GM23248 (cell line): ENCODE data around the gene TMEM270. TPM values are rescaled to one million over a fixed set of nuclear protein-coding genes. Genes with fewer than 3 reads are reported as not detected.

Source experiments
- DNase-seq: peaks from one replicate; pipeline ENCODE4 v3.0.0-alpha.2; 2015
- H2AFZ ChIP-seq: fragments of 200-600 bp; sonication (generic); 2 replicates; pipeline ENCODE4 v1.6.1; 2016; ENCODE audit warnings: antibody characterized with exemption
- H3F3A ChIP-seq: fragments of 200-600 bp; sonication (generic); 2 replicates; pipeline ENCODE4 v1.6.1; 2016; ENCODE audit warnings: mild to moderate bottlenecking, antibody characterized with exemption, mixed run types; ENCODE audit not compliant: insufficient read depth
- H3K27ac ChIP-seq: fragments of 200-600 bp; sonication (generic); 2 replicates; pipeline ENCODE4 v1.5.1; 2016; ENCODE audit warnings: mild to moderate bottlenecking
- H3K27me3 ChIP-seq: fragments of 200-600 bp; sonication (generic); replicated peaks from 2 replicates; pipeline ENCODE4 v1.6.1; 2016; ENCODE audit warnings: mild to moderate bottlenecking; ENCODE audit not compliant: insufficient read depth
- H3K36me3 ChIP-seq: fragments of 200-600 bp; sonication (generic); 2 replicates; pipeline ENCODE4 v1.6.1; 2016; ENCODE audit warnings: low read depth, mild to moderate bottlenecking
- H3K4me1 ChIP-seq: fragments of 200-600 bp; sonication (generic); 2 replicates; pipeline ENCODE4 v1.6.1; 2016; ENCODE audit warnings: mild to moderate bottlenecking; ENCODE audit not compliant: insufficient read depth
- H3K4me2 ChIP-seq: fragments of 200-600 bp; sonication (generic); one replicate; pipeline ENCODE4 v1.6.1; 2016; ENCODE audit warnings: mild to moderate bottlenecking; ENCODE audit not compliant: unreplicated experiment
- H3K4me3 ChIP-seq: fragments of 200-600 bp; sonication (generic); 2 replicates; pipeline ENCODE4 v1.5.1; 2016; ENCODE audit warnings: mild to moderate bottlenecking
- H3K79me2 ChIP-seq: fragments of 200-600 bp; sonication (generic); 2 replicates; pipeline ENCODE4 v1.6.1; 2016; ENCODE audit warnings: mild to moderate bottlenecking; ENCODE audit not compliant: insufficient read depth
- H3K9ac ChIP-seq: fragments of 200-600 bp; sonication (generic); 2 replicates; pipeline ENCODE4 v1.6.1; 2016; ENCODE audit warnings: mild to moderate bottlenecking
- H3K9me2 ChIP-seq: fragments of 200-600 bp; sonication (generic); 2 replicates; pipeline ENCODE4 v1.6.1; 2016; ENCODE audit warnings: mixed run types, mild to moderate bottlenecking, moderate library complexity; ENCODE audit not compliant: insufficient read depth
- H3K9me3 ChIP-seq: fragments of 200-600 bp; sonication (generic); one replicate; pipeline ENCODE4 v1.6.1; 2017; ENCODE audit warnings: low read depth
- H4K20me1 ChIP-seq: fragments of 200-600 bp; sonication (generic); 2 replicates; pipeline ENCODE4 v1.6.0; 2016; ENCODE audit not compliant: insufficient read depth
- EZH2 ChIP-seq: fragments of 200-600 bp; sonication (generic); IDR thresholded peaks from 2 replicates; pipeline ENCODE4 v1.6.1; 2018; ENCODE audit warnings: antibody characterized with exemption, mild to moderate bottlenecking; ENCODE audit not compliant: insufficient read depth, poor library complexity, severe bottlenecking
- EZH2phosphoT487 ChIP-seq: fragments of 200-600 bp; sonication (generic); IDR thresholded peaks from 2 replicates; pipeline ENCODE4 v1.6.1; 2018; ENCODE audit warnings: antibody characterized with exemption, moderate library complexity, mild to moderate bottlenecking, low read depth; ENCODE audit not compliant: insufficient read depth
- whole genome bisulfite sequencing, 2 experiments: methylation state at CpG; one replicate each; pipeline ENCODE4 v1.1.6; 2015 to 2017; ENCODE audit warnings: low lambda C conversion rate in 2 of 2, low coverage in 1 of 2; ENCODE audit errors: missing lambda C conversion rate in 2 of 2; 5-methylcytosine and 5-hydroxymethylcytosine counted together
- in situ Hi-C: fragments of 300-500 bp; cut with MboI; formaldehyde crosslinking; loops from 2 replicates; pipeline ENCODE4 v1.15.0; 2020
- polyA plus RNA-seq: library from polyadenylated mRNA; unstranded; fragments of >200 nt; fragmentation: Nextera tagmentation; extraction: Ambion mirVana; gene quantifications from 2 replicates; pipeline ENCODE4 v1.2.1, GENCODE V29; 2016
- total RNA-seq: library from RNA; depleted of rRNA; stranded (reverse); fragments of >200 nt; shearing (Covaris generic); gene quantifications from 2 replicates; pipeline ENCODE4 v1.2.3, GENCODE V29; 2014

TMEM270 gene
- total and polyA plus RNA-seq, 2 experiments from 2014 or later: not detected

DNA sequence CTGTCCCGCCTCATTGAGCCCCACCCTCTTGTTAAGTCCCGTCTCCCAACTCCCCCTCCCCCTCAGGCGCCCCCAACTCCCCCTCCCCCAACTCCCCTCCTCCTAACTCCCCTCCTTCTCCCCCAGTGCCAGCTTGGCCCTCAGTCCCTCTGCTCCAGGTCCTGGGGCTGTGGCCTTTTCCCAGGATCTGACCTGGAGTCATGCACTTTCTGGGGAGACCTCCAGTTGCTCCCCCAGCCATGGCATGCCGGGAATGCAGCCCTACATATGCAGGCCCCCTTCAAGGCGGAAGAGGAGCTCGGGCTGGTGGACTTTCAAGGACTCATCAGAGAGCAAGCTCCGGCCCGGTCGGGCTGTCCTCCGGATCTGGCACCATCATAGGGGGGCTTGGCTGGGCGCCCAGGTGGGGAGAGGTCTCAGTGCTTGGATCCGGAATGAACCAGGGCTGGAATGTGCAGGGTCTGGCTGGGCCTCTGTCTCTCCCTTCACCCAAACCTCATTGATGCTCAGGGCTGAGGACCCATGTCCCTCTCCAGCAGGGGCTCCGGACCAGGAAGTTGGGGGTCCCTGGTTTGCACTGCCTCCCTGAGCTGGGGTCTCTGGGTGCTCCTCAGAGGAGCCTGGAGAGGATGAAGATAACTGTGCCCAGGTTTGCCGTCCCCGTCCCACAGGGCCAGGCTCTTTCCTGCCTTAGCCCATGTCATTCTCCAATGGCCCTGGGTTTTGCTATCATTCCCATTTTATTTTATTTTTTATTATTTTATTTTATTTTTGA, 41.1 kb downstream of the TMEM270 start:
- in situ Hi-C loops: no loop called here
- Histone ChIP-seq H3K4me1 (peaks cover 36% of the 10 kb centered on the region), H3K79me2 (no peaks in the 10 kb centered on the region), H3K9me2 (no peaks in the 10 kb centered on the region), H3F3A (peaks cover 10% of the 10 kb centered on the region; the same call in 1 of the 2 replicates), H4K20me1 (no peaks in the 10 kb centered on the region), H3K4me2 (no peak overlapping the region), H3K9me3 (no peaks in the 10 kb centered on the region), H2AFZ (no peak overlapping the region), H3K4me3 (no peak overlapping the region), H3K9ac (no peak overlapping the region), H3K27ac (no peak overlapping the region), H3K36me3 (no peaks in the 10 kb centered on the region), H3K27me3 (no peaks in the 10 kb centered on the region)
- WGBS, 2 experiments: 81 to 87% methylated on average over 12 to 15 of the region's 15 CpGs
- no peak for DNase-seq
- no peak for TF ChIP-seq EZH2phosphoT487
- no peak for TF ChIP-seq EZH2

DNA sequence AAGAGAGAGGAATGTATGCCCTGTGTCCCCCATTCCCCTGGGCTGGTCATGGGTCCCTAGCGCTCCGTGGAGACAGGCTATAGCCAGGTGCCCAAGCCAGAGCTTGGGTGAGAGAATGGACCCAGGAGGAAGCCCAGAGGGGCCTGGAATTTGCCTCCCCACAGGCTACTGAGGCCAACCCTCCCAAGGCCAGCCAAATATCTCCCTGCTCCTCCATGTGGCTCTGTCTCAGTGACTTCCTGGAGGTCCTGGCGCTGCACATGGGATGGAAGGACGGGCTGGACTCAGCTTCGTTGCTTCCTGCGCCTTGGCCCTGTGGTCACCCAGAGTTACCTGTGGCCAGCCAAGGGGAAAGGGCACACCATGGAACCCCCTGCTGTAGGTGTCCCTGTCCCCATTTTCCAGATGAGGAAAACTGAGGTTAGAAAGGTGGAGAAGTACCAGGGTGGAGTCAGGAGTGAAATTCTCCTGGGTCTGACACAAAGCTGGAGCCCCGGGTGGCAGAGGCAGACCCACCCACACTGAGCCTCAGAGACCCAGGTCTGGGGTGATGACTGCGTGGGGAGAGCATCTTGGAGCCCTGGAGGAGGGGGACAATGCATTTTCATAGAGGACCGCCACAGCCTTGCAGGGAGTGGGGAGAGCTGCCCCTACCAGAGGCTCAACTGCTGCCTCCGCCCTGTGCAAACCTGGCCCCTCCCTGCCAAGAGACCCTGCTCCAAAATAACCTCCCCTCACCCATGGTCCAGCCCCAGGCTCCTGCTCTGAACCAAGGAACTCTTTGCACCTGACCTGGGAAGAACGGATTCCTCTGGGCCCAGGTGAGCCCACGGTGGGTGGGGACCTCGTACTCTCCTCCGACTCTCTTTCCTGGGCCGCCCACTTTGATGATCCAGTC, 42.6 kb downstream of the TMEM270 start:
- 85% methylated on average over 15 of the region's 15 CpGs for WGBS, 2 experiments

DNA sequence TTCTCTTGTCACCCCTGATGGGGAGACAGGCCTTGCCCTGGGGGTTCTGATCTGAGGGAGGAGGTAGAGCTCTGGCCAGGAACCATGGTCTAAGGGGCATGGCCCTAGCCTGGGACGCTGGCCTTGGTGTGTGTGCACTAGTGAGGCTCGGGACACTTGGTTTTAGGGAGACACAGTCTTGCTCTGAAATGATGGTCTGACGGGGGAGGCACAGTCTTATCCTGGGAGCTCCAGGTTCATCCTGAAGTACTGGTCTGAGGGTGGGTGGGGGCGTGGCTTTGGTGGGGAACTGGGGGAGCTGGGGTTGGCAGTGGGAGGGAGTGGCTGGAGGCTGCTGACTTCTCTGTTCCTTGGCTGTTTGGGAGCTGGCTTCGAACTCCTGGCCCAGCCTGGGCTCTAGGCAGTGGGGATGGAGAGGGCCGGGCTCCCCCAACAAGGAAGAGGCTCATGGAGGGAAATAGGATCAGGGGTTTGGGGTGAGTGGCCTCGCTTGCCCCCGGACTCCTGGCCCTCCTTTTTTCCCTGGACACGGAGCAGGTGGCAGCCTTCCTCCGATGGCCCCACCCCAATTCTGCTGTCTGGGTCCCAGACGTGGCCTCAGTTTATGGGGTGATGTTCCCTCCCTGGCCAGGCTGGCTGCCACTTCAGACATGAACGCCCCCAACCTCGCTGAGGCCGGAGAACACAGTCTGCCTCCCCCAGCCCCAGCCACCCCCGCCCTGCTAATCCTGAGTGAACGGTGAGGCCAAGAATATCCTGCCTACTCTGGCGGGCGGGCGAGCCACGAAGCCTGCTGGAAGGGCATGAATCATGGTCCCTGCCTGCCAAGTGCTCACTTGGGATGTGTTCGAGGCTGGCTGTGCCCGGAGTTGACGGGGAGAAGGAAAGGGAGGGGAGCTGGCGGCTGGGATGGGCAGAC, 43.5 kb downstream of the TMEM270 start:
- WGBS, 2 experiments: 17 to 23% methylated on average over 22 to 24 of the region's 24 CpGs
- Histone ChIP-seq H3K27ac (no peak overlapping the region), H3F3A (no peaks in the 10 kb centered on the region), H3K9me2 (no peaks in the 10 kb centered on the region), H3K36me3 (no peaks in the 10 kb centered on the region), H3K4me2 (peak overlapping the region; percentile 7), H3K27me3 (no peaks in the 10 kb centered on the region), H3K79me2 (no peaks in the 10 kb centered on the region), H2AFZ (no peak overlapping the region), H4K20me1 (no peaks in the 10 kb centered on the region), H3K9me3 (no peaks in the 10 kb centered on the region), H3K9ac (peak overlapping the region; percentile 23; the same call in 1 of the 2 replicates), H3K4me3 (no peak overlapping the region), H3K4me1 (peaks cover 23% of the 10 kb centered on the region)
- TF ChIP-seq EZH2 (no peak), EZH2phosphoT487 (no peak)
- peak; percentile 89 for DNase-seq
- in situ Hi-C loops: no loop called here

More for the DNA sequence above, 42.6 kb downstream of the TMEM270 start:
- Histone ChIP-seq H3K36me3 (no peaks in the 10 kb centered on the region), H3K9me2 (no peaks in the 10 kb centered on the region), H3K4me2 (no peak overlapping the region), H4K20me1 (no peaks in the 10 kb centered on the region), H3K4me3 (no peak overlapping the region), H3K9ac (no peak overlapping the region), H3F3A (no peaks in the 10 kb centered on the region), H3K9me3 (no peaks in the 10 kb centered on the region), H3K27me3 (no peaks in the 10 kb centered on the region), H3K79me2 (no peaks in the 10 kb centered on the region), H3K27ac (no peak overlapping the region), H3K4me1 (peaks cover 31% of the 10 kb centered on the region), H2AFZ (no peak overlapping the region)
- no peak for TF ChIP-seq EZH2
- DNase-seq: no peak
- in situ Hi-C loops: no loop called here

DNA sequence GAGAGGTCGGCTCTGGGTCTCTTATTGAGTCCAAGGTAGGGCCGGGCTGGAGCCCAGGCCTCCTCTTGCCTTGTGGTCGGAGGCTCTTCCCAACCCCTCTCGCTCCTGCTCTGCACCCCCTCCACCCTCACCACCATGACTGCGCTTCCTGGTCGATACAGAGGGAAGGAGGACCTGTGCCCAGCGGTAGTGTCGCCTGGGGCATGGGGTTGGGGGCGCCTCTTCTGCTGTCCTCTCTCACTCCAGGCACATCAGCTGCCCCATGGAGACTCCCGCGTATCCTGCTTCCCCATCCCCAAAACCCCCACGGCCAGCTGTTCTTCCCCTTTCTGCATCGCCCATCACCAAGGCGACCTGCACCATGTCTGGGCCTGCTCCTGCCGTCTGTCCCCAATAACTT, 44.4 kb downstream of the TMEM270 start:
- H3K9me2 ChIP-seq: no peaks in the 10 kb centered on the region
- no peak overlapping the region for H3K9ac ChIP-seq
- H3K9me3 ChIP-seq: no peaks in the 10 kb centered on the region
- no peak overlapping the region for H3K4me3 ChIP-seq
- H3F3A ChIP-seq: no peaks in the 10 kb centered on the region
- no peaks in the 10 kb centered on the region for H3K79me2 ChIP-seq
- H2AFZ ChIP-seq: no peak overlapping the region
- in situ Hi-C loops: no loop called here
- no peak for TF ChIP-seq EZH2
- no peak for TF ChIP-seq EZH2phosphoT487
- no peak overlapping the region for H3K4me2 ChIP-seq
- no peaks in the 10 kb centered on the region for H3K36me3 ChIP-seq
- no peak overlapping the region for H3K27ac ChIP-seq
- H4K20me1 ChIP-seq: no peaks in the 10 kb centered on the region
- peaks cover 15% of the 10 kb centered on the region for H3K4me1 ChIP-seq
- no peak for DNase-seq
- H3K27me3 ChIP-seq: no peaks in the 10 kb centered on the region
- WGBS, 2 experiments: 79 to 82% methylated on average over 15 of the region's 15 CpGs
